ENCODE measurements around the gene MYO1H.

- TF ChIP-seq CTCF (IDR thresholded peaks at IDR 0.05) (no peak), POLR2A (IDR thresholded peaks at IDR 0.05) (no peak)
Observed at GRCh38 chr12:109493090-109493489, 145.4 kb downstream of the MYO1H start.

All from adrenal gland (tissue), 5 donors.